ENCODE data around the gene TSKS. TPM values are rescaled to one million over a fixed set of nuclear protein-coding genes. Genes with fewer than 3 reads are reported as not detected.

The TSKS gene
- total RNA-seq, 1 donor from 2014 or later: not detected

DNA sequence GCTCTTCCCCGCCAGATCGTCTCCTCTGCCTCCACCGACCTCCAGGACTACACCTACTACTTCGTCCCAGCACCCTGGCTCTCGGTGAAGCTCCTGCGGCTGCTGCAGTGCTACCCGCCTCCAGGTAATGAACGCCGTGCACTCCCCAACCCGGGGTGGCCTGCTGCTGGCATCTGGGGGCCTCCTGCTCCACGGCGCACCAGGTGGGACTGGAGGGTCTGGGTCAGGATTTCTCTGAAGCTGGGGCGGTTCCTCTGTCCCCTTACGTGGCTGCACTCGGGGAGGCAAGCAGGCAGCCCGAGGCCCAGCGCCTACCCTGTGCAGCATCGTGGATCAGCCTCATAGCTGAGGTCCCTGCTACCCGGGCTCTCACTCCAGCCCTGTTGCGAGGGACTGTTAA lies 32.5 kb upstream of the TSKS start:
- Mint-ChIP-seq H3K36me3 (ENCODE audit: unreplicated experiment) (peaks cover 6% of the 10 kb centered on the region), H3K4me1 (ENCODE audit: low read depth, unreplicated experiment) (no peaks in the 10 kb centered on the region), H3K9me3 (ENCODE audit: unreplicated experiment) (peaks cover 3% of the 10 kb centered on the region), H3K4me3 (ENCODE audit: unreplicated experiment) (no peak overlapping the region), H3K27ac (ENCODE audit: unreplicated experiment) (no peak overlapping the region), H3K27me3 (ENCODE audit: unreplicated experiment) (peaks cover 10% of the 10 kb centered on the region)
- no peak for TF ChIP-seq CTCF (IDR thresholded peaks at IDR 0.05; ENCODE audit: partially characterized antibody, unreplicated experiment)
- no peak for DNase-seq

GRCh38 chr19:49793561-49793840 lies 30.4 kb upstream of the TSKS start:
- peaks cover 8% of the 10 kb centered on the region for H3K27me3 Mint-ChIP-seq (ENCODE audit: unreplicated experiment)
- peaks cover 11% of the 10 kb centered on the region for H3K36me3 Mint-ChIP-seq (ENCODE audit: unreplicated experiment)
- DNase-seq: no peak
- H3K4me1 Mint-ChIP-seq (ENCODE audit: low read depth, unreplicated experiment): peaks cover 1% of the 10 kb centered on the region
- no peak for TF ChIP-seq CTCF (IDR thresholded peaks at IDR 0.05; ENCODE audit: partially characterized antibody, unreplicated experiment)
- H3K9me3 Mint-ChIP-seq (ENCODE audit: unreplicated experiment): peaks cover 4% of the 10 kb centered on the region
- no peak overlapping the region for H3K4me3 Mint-ChIP-seq (ENCODE audit: unreplicated experiment)
- H3K27ac Mint-ChIP-seq (ENCODE audit: unreplicated experiment): peak overlapping the region; percentile 33

DNA sequence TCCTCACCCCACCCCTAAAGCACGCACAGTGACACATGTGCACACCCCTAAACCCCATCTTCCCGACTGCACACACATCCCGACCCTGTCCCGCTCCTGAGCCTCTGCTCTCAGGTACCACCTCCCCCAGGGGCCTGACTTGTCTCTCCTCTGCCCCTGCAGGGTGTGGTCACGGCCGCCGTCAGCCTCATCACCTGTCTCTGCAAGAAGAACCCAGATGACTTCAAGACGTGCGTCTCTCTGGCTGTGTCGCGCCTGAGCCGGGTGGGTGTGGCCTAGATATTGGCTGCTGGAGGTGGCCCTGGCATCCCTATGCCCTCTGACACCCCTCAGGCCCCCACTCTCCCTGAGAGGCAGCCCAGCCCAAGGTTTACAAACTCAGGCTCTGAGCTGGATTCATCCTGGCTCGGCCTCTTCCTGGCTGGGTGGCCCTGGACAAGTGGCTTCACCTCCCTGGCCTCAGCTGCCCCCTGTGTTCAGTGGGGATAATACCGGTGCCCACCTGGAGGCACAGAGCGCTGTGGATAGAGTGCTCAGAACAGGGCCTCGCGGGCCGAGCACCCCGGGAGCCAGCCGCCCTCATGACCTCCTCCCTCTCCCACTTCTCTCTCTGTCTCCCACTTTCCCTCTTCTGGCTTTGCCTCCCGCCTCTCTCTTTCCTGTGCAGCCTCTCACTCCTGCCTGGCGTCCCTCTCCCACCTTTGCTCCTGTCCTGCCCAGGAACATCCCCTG lies 29.9 kb upstream of the TSKS start:
- Mint-ChIP-seq H3K27ac (ENCODE audit: unreplicated experiment) (peak overlapping the region; percentile 33), H3K27me3 (ENCODE audit: unreplicated experiment) (peaks cover 11% of the 10 kb centered on the region), H3K9me3 (ENCODE audit: unreplicated experiment) (peaks cover 4% of the 10 kb centered on the region), H3K36me3 (ENCODE audit: unreplicated experiment) (peaks cover 11% of the 10 kb centered on the region), H3K4me3 (ENCODE audit: unreplicated experiment) (no peak overlapping the region), H3K4me1 (ENCODE audit: low read depth, unreplicated experiment) (peaks cover 1% of the 10 kb centered on the region)
- no peak for DNase-seq
- no peak for TF ChIP-seq CTCF (IDR thresholded peaks at IDR 0.05; ENCODE audit: partially characterized antibody, unreplicated experiment)

GRCh38 chr19:49791776-49792445 lies 28.8 kb upstream of the TSKS start:
- peaks cover 1% of the 10 kb centered on the region for H3K4me1 Mint-ChIP-seq (ENCODE audit: low read depth, unreplicated experiment)
- H3K36me3 Mint-ChIP-seq (ENCODE audit: unreplicated experiment): peaks cover 11% of the 10 kb centered on the region
- H3K9me3 Mint-ChIP-seq (ENCODE audit: unreplicated experiment): peaks cover 3% of the 10 kb centered on the region
- H3K4me3 Mint-ChIP-seq (ENCODE audit: unreplicated experiment): no peak overlapping the region
- TF ChIP-seq CTCF (IDR thresholded peaks at IDR 0.05; ENCODE audit: partially characterized antibody, unreplicated experiment): no peak
- no peak overlapping the region for H3K27ac Mint-ChIP-seq (ENCODE audit: unreplicated experiment)
- H3K27me3 Mint-ChIP-seq (ENCODE audit: unreplicated experiment): peaks cover 9% of the 10 kb centered on the region
- DNase-seq: no peak

- Mint-ChIP-seq H3K27ac (ENCODE audit: unreplicated experiment) (no peak overlapping the region), H3K4me3 (ENCODE audit: unreplicated experiment) (no peak overlapping the region), H3K36me3 (ENCODE audit: unreplicated experiment) (peaks cover 6% of the 10 kb centered on the region), H3K4me1 (ENCODE audit: low read depth, unreplicated experiment) (peaks cover 5% of the 10 kb centered on the region), H3K27me3 (ENCODE audit: unreplicated experiment) (peaks cover 6% of the 10 kb centered on the region), H3K9me3 (ENCODE audit: unreplicated experiment) (peaks cover 3% of the 10 kb centered on the region)
- DNase-seq: no peak
- TF ChIP-seq CTCF (IDR thresholded peaks at IDR 0.05; ENCODE audit: partially characterized antibody, unreplicated experiment): no peak
Measured at GRCh38 chr19:49790866-49791265, 27.8 kb upstream of the TSKS start.
